HEK293 (cell line): ENCODE measurements around the gene EEF2KMT.

Source experiments
- CTCF ChIA-PET: fragments of 350-600 bp; formaldehyde crosslinking; extraction: SDS; loops from one replicate; lab custom pipeline; 2021; ENCODE audit warnings: antibody characterized with exemption; lab: Yijun Ruan, JAX
- POLR2A ChIA-PET: fragments of 300-600 bp; formaldehyde crosslinking; extraction: SDS; loops from one replicate; lab custom pipeline; 2020; ENCODE audit warnings: antibody characterized with exemption, inconsistent platforms; lab: Yijun Ruan, JAX
- H3K27ac ChIP-seq: fragments of 200-500 bp; sonication (Bioruptor generic); 2 replicates; pipeline ENCODE4 v1.5.1; 2014; ENCODE audit warnings: low read depth, low read length, control low read depth, inconsistent platforms; ENCODE audit errors: extremely low read depth
- H3K36me3 ChIP-seq, 2 experiments: fragments of 200-500 bp in 1 of 2; sonication (Bioruptor generic) in 1 of 2; 1 replicate in 1 of 2; 2 replicates in 1 of 2; pipeline ENCODE4 v1.5.1; 2014 to 2017; ENCODE audit warnings: inconsistent platforms in 2 of 2, low read length in 2 of 2; ENCODE audit not compliant: control insufficient read depth in 2 of 2, insufficient read depth in 1 of 2
- H3K4me1 ChIP-seq: fragments of 200-500 bp; sonication (Bioruptor generic); 2 replicates; pipeline ENCODE4 v1.5.1; 2014; ENCODE audit warnings: mild to moderate bottlenecking, low read length, inconsistent platforms; ENCODE audit not compliant: control insufficient read depth, insufficient read depth
- H3K4me3 ChIP-seq: 2 replicates; pipeline ENCODE4 v1.5.1; 2011; ENCODE audit warnings: low read depth, mild to moderate bottlenecking, control low read depth, low read length, moderate library complexity
- H3K9me3 ChIP-seq: fragments of 200-500 bp; sonication (Bioruptor generic); 2 replicates; pipeline ENCODE4 v1.5.1; 2014; ENCODE audit warnings: low read depth, low read length, inconsistent platforms; ENCODE audit not compliant: control insufficient read depth, insufficient read depth
- ATF2 ChIP-seq: fragments of 450-650 bp; formaldehyde crosslinking; IDR thresholded peaks from 2 replicates; pipeline ENCODE4 v1.5.1; 2016; ENCODE audit warnings: missing biosample characterization, missing genetic modification characterization, low read depth
- BCL11A ChIP-seq: fragments of 450-650 bp; formaldehyde crosslinking; IDR thresholded peaks from 2 replicates; pipeline ENCODE4 v1.5.1; 2016; ENCODE audit warnings: low read depth, missing biosample characterization, missing genetic modification characterization
- FEZF1 ChIP-seq: fragments of 450-650 bp; formaldehyde crosslinking; IDR thresholded peaks from 2 replicates; pipeline ENCODE4 v1.5.1; 2016; ENCODE audit warnings: missing biosample characterization, missing genetic modification characterization
- GLI2 ChIP-seq: fragments of 450-650 bp; formaldehyde crosslinking; IDR thresholded peaks from 2 replicates; pipeline ENCODE4; 2017; ENCODE audit warnings: missing biosample characterization, missing genetic modification characterization, low read depth, borderline replicate concordance
- MYNN ChIP-seq: fragments of 450-650 bp; formaldehyde crosslinking; IDR thresholded peaks from 2 replicates; pipeline ENCODE4 v1.5.1; 2016; ENCODE audit warnings: missing biosample characterization, missing genetic modification characterization, borderline replicate concordance
- PRDM6 ChIP-seq: fragments of 450-650 bp; formaldehyde crosslinking; IDR thresholded peaks from 2 replicates; pipeline ENCODE4 v1.5.1; 2017; ENCODE audit warnings: missing biosample characterization, missing genetic modification characterization
- REPIN1 ChIP-seq: fragments of 450-650 bp; formaldehyde crosslinking; IDR thresholded peaks from 2 replicates; pipeline ENCODE4 v1.5.1; 2017; ENCODE audit warnings: missing biosample characterization, missing genetic modification characterization, low read depth
- SALL2 ChIP-seq: fragments of 450-650 bp; formaldehyde crosslinking; IDR thresholded peaks from 2 replicates; pipeline ENCODE4 v1.5.0; 2017; ENCODE audit warnings: missing biosample characterization, mild to moderate bottlenecking, missing genetic modification characterization, borderline replicate concordance
- SCRT2 ChIP-seq: fragments of 450-650 bp; formaldehyde crosslinking; IDR thresholded peaks from 2 replicates; pipeline ENCODE4 v1.5.1; 2016; ENCODE audit warnings: missing biosample characterization, missing genetic modification characterization
- TCF7L2 ChIP-seq: IDR thresholded peaks from 2 replicates; pipeline ENCODE4 v1.6.1; 2011; ENCODE audit warnings: low read depth, mild to moderate bottlenecking, inconsistent platforms, low read length, moderate library complexity, borderline replicate concordance
- TRIM28 ChIP-seq: IDR thresholded peaks from 2 replicates; pipeline ENCODE4 v1.6.1; 2011; ENCODE audit warnings: low read length, control low read depth, borderline replicate concordance
- ZBTB1 ChIP-seq: fragments of 450-650 bp; formaldehyde crosslinking; IDR thresholded peaks from 2 replicates; pipeline ENCODE4 v1.5.1; 2016; ENCODE audit warnings: missing biosample characterization, missing genetic modification characterization
- ZNF132 ChIP-seq: fragments of 450-650 bp; formaldehyde crosslinking; IDR thresholded peaks from 2 replicates; pipeline ENCODE4 v1.5.1; 2017; ENCODE audit warnings: missing biosample characterization, missing genetic modification characterization, borderline replicate concordance
- ZNF138 ChIP-seq: fragments of 450-650 bp; formaldehyde crosslinking; IDR thresholded peaks from 2 replicates; pipeline ENCODE4 v1.5.1; 2016; ENCODE audit warnings: missing biosample characterization, missing genetic modification characterization, borderline replicate concordance
- ZNF2 ChIP-seq: fragments of 450-650 bp; formaldehyde crosslinking; IDR thresholded peaks from 2 replicates; pipeline ENCODE4 v1.5.1; 2016; ENCODE audit warnings: missing biosample characterization, missing genetic modification characterization
- ZNF248 ChIP-seq: fragments of 450-650 bp; formaldehyde crosslinking; IDR thresholded peaks from 2 replicates; pipeline ENCODE4 v1.5.1; 2017; ENCODE audit warnings: missing biosample characterization, missing genetic modification characterization
- ZNF324 ChIP-seq: fragments of 450-650 bp; formaldehyde crosslinking; IDR thresholded peaks from 2 replicates; pipeline ENCODE4 v1.5.1; 2016; ENCODE audit warnings: missing biosample characterization, missing genetic modification characterization
- ZNF354C ChIP-seq: fragments of 450-650 bp; formaldehyde crosslinking; IDR thresholded peaks from 2 replicates; pipeline ENCODE4 v1.5.1; 2016; ENCODE audit warnings: missing biosample characterization, missing genetic modification characterization, low read depth, borderline replicate concordance
- ZNF366 ChIP-seq: fragments of 450-650 bp; formaldehyde crosslinking; conservative IDR thresholded peaks from 2 replicates; pipeline ENCODE4 v1.5.1; 2016; ENCODE audit warnings: missing biosample characterization, missing genetic modification characterization
- ZNF37A ChIP-seq: fragments of 450-650 bp; IDR thresholded peaks from 2 replicates; pipeline ENCODE4 v1.5.1; 2018; ENCODE audit warnings: missing biosample characterization, missing genetic modification characterization
- ZNF404 ChIP-seq: fragments of 450-650 bp; formaldehyde crosslinking; IDR thresholded peaks from 2 replicates; pipeline ENCODE4 v1.5.1; 2017; ENCODE audit warnings: missing biosample characterization, missing genetic modification characterization
- ZNF549 ChIP-seq: fragments of 450-650 bp; IDR thresholded peaks from 2 replicates; pipeline ENCODE4 v1.5.1; 2018; ENCODE audit warnings: missing biosample characterization, missing genetic modification characterization, mild to moderate bottlenecking, inconsistent platforms, moderate library complexity
- ZNF610 ChIP-seq: fragments of 450-650 bp; formaldehyde crosslinking; IDR thresholded peaks from 2 replicates; pipeline ENCODE4 v1.5.1; 2016; ENCODE audit warnings: missing biosample characterization, missing genetic modification characterization, borderline replicate concordance
- ZNF645 ChIP-seq: fragments of 450-650 bp; formaldehyde crosslinking; IDR thresholded peaks from 2 replicates; pipeline ENCODE4; 2016; ENCODE audit warnings: missing biosample characterization, missing genetic modification characterization
- ZNF701 ChIP-seq: fragments of 450-650 bp; formaldehyde crosslinking; IDR thresholded peaks from 2 replicates; pipeline ENCODE4 v1.5.1; 2016; ENCODE audit warnings: missing biosample characterization, missing genetic modification characterization
- ZNF76 ChIP-seq: fragments of 450-650 bp; formaldehyde crosslinking; IDR thresholded peaks from 2 replicates; pipeline ENCODE4; 2016; ENCODE audit warnings: low read depth, missing biosample characterization, missing genetic modification characterization, borderline replicate concordance
- ZSCAN5A ChIP-seq: fragments of 450-650 bp; formaldehyde crosslinking; IDR thresholded peaks from 2 replicates; pipeline ENCODE4 v1.5.1; 2016; ENCODE audit warnings: missing biosample characterization, missing genetic modification characterization
- TF ChIP-seq, protein P1 (sequence below): fragments of 450-650 bp; formaldehyde crosslinking; IDR thresholded peaks from 2 replicates; pipeline ENCODE4 v1.5.1; 2016; ENCODE audit warnings: missing biosample characterization, missing genetic modification characterization
- TF ChIP-seq, protein P2 (sequence below): fragments of 450-650 bp; formaldehyde crosslinking; IDR thresholded peaks from 2 replicates; pipeline ENCODE4 v1.5.1; 2016; ENCODE audit warnings: missing biosample characterization, missing genetic modification characterization

Gene EEF2KMT

DNA sequence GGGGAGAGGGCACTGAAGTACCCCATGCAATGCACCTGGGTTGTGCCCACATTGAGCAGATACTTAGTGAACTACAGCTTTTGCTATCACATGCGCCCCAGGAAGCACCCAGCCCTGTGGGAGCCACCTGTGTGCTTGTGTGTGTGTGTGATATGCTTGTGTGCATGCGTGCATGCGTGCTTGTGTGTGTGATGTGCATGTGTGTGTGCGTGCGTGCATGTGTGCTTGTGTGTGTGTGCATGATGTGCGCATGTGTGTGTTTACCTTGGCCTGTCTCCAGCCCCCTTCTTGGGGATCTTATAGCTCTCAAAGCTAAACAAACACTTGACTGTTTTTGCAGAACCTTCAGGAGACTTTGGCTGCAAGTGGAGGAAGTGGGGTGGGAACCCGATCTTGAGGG lies 32.7 kb downstream of the EEF2KMT start:
- H3K4me3 ChIP-seq: no peak overlapping the region
- ChIA-PET CTCF (interaction anchor here (0.6 to 1.2 kb wide), 3 partner anchors 10 to 547 kb away, joined by 3 read pairs; no protein-coding TSS in a partner anchor), POLR2A (no interaction called here)
- no peaks in the 10 kb centered on the region for H3K36me3 ChIP-seq
- no peak overlapping the region for H3K27ac ChIP-seq
- no peaks in the 10 kb centered on the region for H3K9me3 ChIP-seq
- H3K4me1 ChIP-seq: peaks cover 14% of the 10 kb centered on the region
- TF ChIP-seq ZNF404 (tag by site-specific recombination) (no peak), REPIN1 (tag by site-specific recombination) (no peak), ZSCAN5A (tag by site-specific recombination) (no peak), ZNF248 (no peak), ZNF2 (no peak), ZNF76 (no peak), ZNF610 (tag by site-specific recombination) (no peak), SALL2 (tag by site-specific recombination) (no peak), GLI2 (no peak), ZBTB1 (no peak), ZNF138 (no peak), PRDM6 (tag by site-specific recombination) (no peak), SCRT2 (tag by site-specific recombination) (peak; percentile 82), ZNF701 (tag by site-specific recombination) (peak; percentile 80; the same call in 1 of the 2 replicates), ZNF366 (no peak), ATF2 (no peak), ZNF37A (tag by site-specific recombination) (no peak), ZNF354C (tag by site-specific recombination) (no peak), ZNF132 (tag by site-specific recombination) (no peak), ZNF324 (tag by site-specific recombination) (no peak), FEZF1 (tag by site-specific recombination) (no peak; the same call in 1 of the 2 replicates), TRIM28 (no peak), MYNN (no peak), ZNF645 (tag by site-specific recombination) (0 out of 2 replicates have a peak, but pooled peaks have one; percentile 38), TCF7L2 (no peak), BCL11A (tag by site-specific recombination) (no peak), ZNF549 (tag by site-specific recombination) (no peak)
- TF ChIP-seq, protein P1, sequence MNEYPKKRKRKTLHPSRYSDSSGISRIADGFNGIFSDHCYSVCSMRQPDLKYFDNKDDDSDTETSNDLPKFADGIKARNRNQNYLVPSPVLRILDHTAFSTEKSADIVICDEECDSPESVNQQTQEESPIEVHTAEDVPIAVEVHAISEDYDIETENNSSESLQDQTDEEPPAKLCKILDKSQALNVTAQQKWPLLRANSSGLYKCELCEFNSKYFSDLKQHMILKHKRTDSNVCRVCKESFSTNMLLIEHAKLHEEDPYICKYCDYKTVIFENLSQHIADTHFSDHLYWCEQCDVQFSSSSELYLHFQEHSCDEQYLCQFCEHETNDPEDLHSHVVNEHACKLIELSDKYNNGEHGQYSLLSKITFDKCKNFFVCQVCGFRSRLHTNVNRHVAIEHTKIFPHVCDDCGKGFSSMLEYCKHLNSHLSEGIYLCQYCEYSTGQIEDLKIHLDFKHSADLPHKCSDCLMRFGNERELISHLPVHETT (tag by site-specific recombination): no peak
- TF ChIP-seq, protein P2, sequence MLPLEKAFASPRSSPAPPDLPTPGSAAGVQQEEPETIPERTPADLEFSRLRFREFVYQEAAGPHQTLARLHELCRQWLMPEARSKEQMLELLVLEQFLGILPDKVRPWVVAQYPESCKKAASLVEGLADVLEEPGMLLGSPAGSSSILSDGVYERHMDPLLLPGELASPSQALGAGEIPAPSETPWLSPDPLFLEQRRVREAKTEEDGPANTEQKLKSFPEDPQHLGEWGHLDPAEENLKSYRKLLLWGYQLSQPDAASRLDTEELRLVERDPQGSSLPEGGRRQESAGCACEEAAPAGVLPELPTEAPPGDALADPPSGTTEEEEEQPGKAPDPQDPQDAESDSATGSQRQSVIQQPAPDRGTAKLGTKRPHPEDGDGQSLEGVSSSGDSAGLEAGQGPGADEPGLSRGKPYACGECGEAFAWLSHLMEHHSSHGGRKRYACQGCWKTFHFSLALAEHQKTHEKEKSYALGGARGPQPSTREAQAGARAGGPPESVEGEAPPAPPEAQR (tag by site-specific recombination): no peak
